PC-3 (cell line): Measurements from ENCODE around the gene LAMTOR5. TPM values are rescaled to one million over a fixed set of nuclear protein-coding genes. Genes with fewer than 3 reads are reported as not detected.
A peak's percentile ranks its signal among the peaks of the same experiment; 100 is the strongest.

Source experiments
- ATAC-seq: fragments of 200-7000 bp; cut with Tn5 transposase; 2 replicates; pipeline ENCODE4 v1.9.1; 2020; ENCODE audit warnings: mild to moderate bottlenecking, moderate library complexity
- Bru-seq: library from RNA; stranded (reverse); fragments of 400-500 nt; gene quantifications from one replicate; lab custom pipeline; 2021; lab: Mats Ljungman, UMichigan
- BruChase-seq, 2 experiments: library from RNA; stranded (reverse); fragments of 400-500 nt; gene quantifications; one replicate each; lab custom pipeline; 2021; lab: Mats Ljungman, UMichigan
- BruUV-seq: library from RNA; stranded (reverse); fragments of 400-500 nt; replicated peaks from 2 replicates; lab custom pipeline; 2021; lab: Mats Ljungman, UMichigan
- CTCF ChIA-PET: fragments of 300-600 bp; sonication (Branson Sonifier 250); formaldehyde crosslinking; loops from one replicate; lab custom pipeline; 2022; ENCODE audit warnings: antibody characterized with exemption; lab: Charles Lee
- POLR2A ChIA-PET: fragments of 300-600 bp; sonication (Branson Sonifier 250); formaldehyde crosslinking; loops from one replicate; lab custom pipeline; 2022; ENCODE audit warnings: antibody characterized with exemption; ENCODE audit not compliant: unreplicated experiment; lab: Charles Lee
- DNase-seq: peaks from one replicate; pipeline ENCODE4 v3.0.0-alpha.2; 2015
- H2AFZ ChIP-seq: fragments of 300-600 bp; sonication (generic); 2 replicates; pipeline ENCODE4 v1.6.0; 2016; ENCODE audit warnings: antibody characterized with exemption, low read length
- H3F3A ChIP-seq: fragments of 300-600 bp; sonication (generic); one replicate; pipeline ENCODE4 v1.6.0; 2017; ENCODE audit warnings: antibody characterized with exemption, low read length, control low read depth, mild to moderate bottlenecking; ENCODE audit not compliant: unreplicated experiment
- H3K27ac ChIP-seq: fragments of 300-600 bp; sonication (generic); 2 replicates; pipeline ENCODE4 v1.5.1; 2016; ENCODE audit warnings: mild to moderate bottlenecking, low read length
- H3K27me3 ChIP-seq: fragments of 300-600 bp; sonication (generic); 2 replicates; pipeline ENCODE4 v1.6.1; 2016; ENCODE audit warnings: low read length, mixed read lengths
- H3K36me3 ChIP-seq: fragments of 300-600 bp; sonication (generic); 2 replicates; pipeline ENCODE4 v1.6.1; 2016; ENCODE audit warnings: low read depth, mixed run types, low read length, mixed read lengths
- H3K4me1 ChIP-seq: fragments of 300-600 bp; sonication (generic); 2 replicates; pipeline ENCODE4 v1.5.1; 2016; ENCODE audit warnings: low read length; ENCODE audit not compliant: insufficient read depth
- H3K4me2 ChIP-seq: fragments of 300-600 bp; sonication (generic); 2 replicates; pipeline ENCODE4 v1.6.0; 2016; ENCODE audit warnings: low read length
- H3K4me3 ChIP-seq: fragments of 300-600 bp; sonication (generic); 2 replicates; pipeline ENCODE4 v1.5.1; 2016; ENCODE audit warnings: mild to moderate bottlenecking, low read length, mixed read lengths
- H3K79me2 ChIP-seq: fragments of 300-600 bp; sonication (generic); 2 replicates; pipeline ENCODE4 v1.6.1; 2017; ENCODE audit warnings: low read length, mixed read lengths
- H3K9ac ChIP-seq: fragments of 300-600 bp; sonication (generic); 2 replicates; pipeline ENCODE4 v1.6.0; 2016; ENCODE audit warnings: mild to moderate bottlenecking, low read length
- H3K9me2 ChIP-seq: fragments of 300-600 bp; sonication (generic); replicated peaks from 2 replicates; pipeline ENCODE4 v1.6.1; 2016; ENCODE audit warnings: mixed run types, low read length, mixed read lengths
- H3K9me3 ChIP-seq: fragments of 300-600 bp; sonication (generic); 2 replicates; pipeline ENCODE4 v1.6.1; 2016; ENCODE audit warnings: low read length, mixed read lengths
- H4K20me1 ChIP-seq: fragments of 300-600 bp; sonication (generic); 2 replicates; pipeline ENCODE4 v1.6.1; 2016; ENCODE audit warnings: low read length, mixed read lengths
- CTCF ChIP-seq: fragments of 300-600 bp; sonication (generic); conservative IDR thresholded peaks from 2 replicates; pipeline ENCODE4 v1.5.1; 2017; ENCODE audit warnings: antibody characterized with exemption, low read depth, mild to moderate bottlenecking, low read length
- EZH2 ChIP-seq: fragments of 300-600 bp; sonication (generic); IDR thresholded peaks from one replicate; pipeline ENCODE4 v1.6.1; 2017; ENCODE audit warnings: antibody characterized with exemption, mild to moderate bottlenecking, low read length; ENCODE audit not compliant: unreplicated experiment
- EZH2phosphoT487 ChIP-seq: fragments of 300-600 bp; sonication (generic); IDR thresholded peaks from 2 replicates; pipeline ENCODE4 v1.6.1; 2018; ENCODE audit warnings: mild to moderate bottlenecking, antibody characterized with exemption, low read length, borderline replicate concordance
- intact Hi-C: fragments of 100-400 bp; cut with micrococcal nuclease; formaldehyde crosslinking; loops from 2 replicates; pipeline ENCODE4 v1.9.0; 2023
- long read RNA-seq: library from polyadenylated mRNA; unstranded; transcript quantifications from one replicate; pipeline ENCODE4 v2.0.0, GENCODE V29; 2021; ENCODE audit not compliant: unreplicated experiment
- total RNA-seq: library from RNA; depleted of rRNA; stranded (reverse); fragments of >200 nt; gene quantifications from 2 replicates; pipeline ENCODE4 v1.2.3, GENCODE V29; 2014; rRNA removed

LAMTOR5 gene
- 143 and 147 TPM in 2 replicates for total RNA-seq
- Bru-seq, nascent RNA, result percentile 95 among the genes with signal in this experiment
- BruChase-seq, experiment 1, labeled RNA remaining after a 6-hour chase, result percentile 97 among the genes with signal in this experiment
- percentile 94 among the genes with signal in this experiment for BruChase-seq, experiment 2, labeled RNA remaining after a 2-hour chase
- long read RNA-seq, transcript LAMTOR5-204 (5 exons, 694 nt), result minor isoform, 5 of 110 reads
- long read RNA-seq, transcript LAMTOR5-206 (4 exons, 634 nt), result major isoform, 94 of 110 reads
- long read RNA-seq, partial matches to known transcripts, result 5 of 110 reads
- long read RNA-seq, other reads (novel, unspliced or antisense), result 4 of 110 reads

- TF ChIP-seq EZH2, result no peak
- TF ChIP-seq EZH2phosphoT487, result no peak
- TF ChIP-seq CTCF, result no peak
- intact Hi-C loops, result loop anchor here (1.0 to 2.0 kb wide), 2 partner anchors 51 to 69 kb away; partner anchors contain the start of gene RBM15
- POLR2A ChIA-PET, result interaction anchor here (0.6 to 0.7 kb wide), 2 partner anchors 33 to 731 kb away, joined by 3 read pairs; no protein-coding TSS in a partner anchor
Measured at GRCh38 chr1:110407260-110408210, at the start of gene LAMTOR5. Gene LAMTOR5 (minus strand): TSS chr1:110407694. CDS start chr1:110407620, 74 bp downstream.

GRCh38 chr1:110457206-110457605 is 49.7 kb upstream of the LAMTOR5 start:
- no peaks in the 10 kb centered on the region for H4K20me1 ChIP-seq
- no peaks in the 10 kb centered on the region for H3K9me2 ChIP-seq
- no TSS peak for BruUV-seq
- H3K9me3 ChIP-seq, result no peaks in the 10 kb centered on the region
- H3K4me3 ChIP-seq, result no peak overlapping the region
- ATAC-seq, result no peak
- peaks cover 19% of the 10 kb centered on the region for H3K27me3 ChIP-seq
- intact Hi-C loops, result no loop called here
- no peak overlapping the region for H3K27ac ChIP-seq
- TF ChIP-seq EZH2phosphoT487 (no peak), CTCF (no peak), EZH2 (no peak)
- H3K4me1 ChIP-seq, result no peaks in the 10 kb centered on the region
- H3K36me3 ChIP-seq, result no peaks in the 10 kb centered on the region; the same call in 1 of the 2 replicates
- H3K79me2 ChIP-seq, result no peaks in the 10 kb centered on the region
- POLR2A ChIA-PET, result no interaction called here
- CTCF ChIA-PET, result no interaction called here
- H3K9ac ChIP-seq, result no peak overlapping the region
- no peak overlapping the region for H3K4me2 ChIP-seq
- no peaks in the 10 kb centered on the region for H3F3A ChIP-seq
- no peak overlapping the region for H2AFZ ChIP-seq
- no peak for DNase-seq

More at GRCh38 chr1:110407260-110408210, at the start of gene LAMTOR5:
- peaks cover 8% of the 10 kb centered on the region; the same call in 1 of the 2 replicates for H3K4me1 ChIP-seq
- H2AFZ ChIP-seq, result peak within 1 kb of the TSS; percentile 98
- peak within 1 kb of the TSS; percentile 92 for H3K4me3 ChIP-seq
- H3K79me2 ChIP-seq, result peaks cover 29% of the 10 kb centered on the region
- no peaks in the 10 kb centered on the region for H4K20me1 ChIP-seq
- H3K9me2 ChIP-seq, result no peaks in the 10 kb centered on the region
- H3F3A ChIP-seq, result no peaks in the 10 kb centered on the region
- H3K4me2 ChIP-seq, result peak within 1 kb of the TSS; percentile 97
- H3K27ac ChIP-seq, result peak within 1 kb of the TSS; percentile 66
- BruUV-seq, result TSS peak; percentile 82
- H3K9me3 ChIP-seq, result no peaks in the 10 kb centered on the region
- no peaks in the 10 kb centered on the region for H3K27me3 ChIP-seq
- H3K36me3 ChIP-seq, result peaks cover 26% of the 10 kb centered on the region
- ATAC-seq (peak; percentile 91), DNase-seq (peak; percentile 95)
- CTCF ChIA-PET, result interaction anchor here (1.0 to 1.8 kb wide), 2 partner anchors 53 to 88 kb away, joined by 3 to 9 read pairs; no protein-coding TSS in a partner anchor
- H3K9ac ChIP-seq, result peak within 1 kb of the TSS; percentile 96
